GM18861 (cell line): Measurements from ENCODE around the gene SH2D1A.
"Not testable (repeated sequence)": the region's sequence is repeated elsewhere in the genome, so short reads cannot be mapped to it uniquely, and the experiment has no call there.

Source experiments
- ATAC-seq: cut with Tn5 transposase; IDR thresholded peaks from one replicate; pipeline ENCODE4 v1.9.1; 2021; ENCODE audit not compliant: unreplicated experiment

Gene SH2D1A

GRCh38 chrX:124348885-124349453 lies 2.6 kb downstream of the SH2D1A start:
- no peak for ATAC-seq

GRCh38 chrX:124354648-124355047 lies 8.3 kb downstream of the SH2D1A start:
- no peak for ATAC-seq

GRCh38 chrX:124358800-124359383 lies 12.5 kb downstream of the SH2D1A start:
- ATAC-seq, result no peak

GRCh38 chrX:124362072-124362471 lies 15.7 kb downstream of the SH2D1A start:
- ATAC-seq, result no peak

- ATAC-seq, result no peak
Observed at GRCh38 chrX:124362761-124363160, 16.4 kb downstream of the SH2D1A start.

GRCh38 chrX:124369722-124370121 lies 23.4 kb downstream of the SH2D1A start:
- ATAC-seq, result no peak

GRCh38 chrX:124373348-124373747 lies 27.0 kb downstream of the SH2D1A start:
- no peak for ATAC-seq

GRCh38 chrX:124378643-124379042 lies 32.3 kb downstream of the SH2D1A start:
- ATAC-seq, result no peak

- ATAC-seq, result no peak
Observed at GRCh38 chrX:124383354-124383753, 37.0 kb downstream of the SH2D1A start.

- no peak for ATAC-seq
Observed at GRCh38 chrX:124386401-124386800, 40.0 kb downstream of the SH2D1A start.

- ATAC-seq, result peak; percentile 52
Observed at GRCh38 chrX:124388562-124388961, 42.2 kb downstream of the SH2D1A start.

- ATAC-seq, result no peak
Observed at GRCh38 chrX:124392794-124393193, 46.4 kb downstream of the SH2D1A start.

- no peak for ATAC-seq
Observed at GRCh38 chrX:124393238-124393637, 46.9 kb downstream of the SH2D1A start.

GRCh38 chrX:124393659-124394058 lies 47.3 kb downstream of the SH2D1A start:
- no peak for ATAC-seq

GRCh38 chrX:124395145-124395880 lies 49.0 kb downstream of the SH2D1A start:
- peak; percentile 65 for ATAC-seq

GRCh38 chrX:124401696-124402095 lies 55.3 kb downstream of the SH2D1A start:
- no peak for ATAC-seq

GRCh38 chrX:124405868-124406267 lies 59.5 kb downstream of the SH2D1A start:
- no peak for ATAC-seq

GRCh38 chrX:124406294-124407014 lies 60.1 kb downstream of the SH2D1A start:
- ATAC-seq, result peak; percentile 94

- no peak for ATAC-seq
Observed at GRCh38 chrX:124407226-124407625, 60.9 kb downstream of the SH2D1A start.

GRCh38 chrX:124408380-124408779 lies 62.0 kb downstream of the SH2D1A start:
- not testable (repeated sequence) for ATAC-seq

GRCh38 chrX:124413244-124413643 lies 66.9 kb downstream of the SH2D1A start:
- no peak for ATAC-seq

- no peak for ATAC-seq
Observed at GRCh38 chrX:124414281-124414680, 67.9 kb downstream of the SH2D1A start.
